Naive thymus-derived CD8-positive, alpha-beta T cell (primary cell): ENCODE measurements around the gene ZMIZ1. TPM values are rescaled to one million over a fixed set of nuclear protein-coding genes. Genes with fewer than 3 reads are reported as not detected.
"Not testable (repeated sequence)": the region's sequence is repeated elsewhere in the genome, so short reads cannot be mapped to it uniquely, and the experiment has no call there.

Experiments
- ATAC-seq, 2 donors: fragments of 150-1000 bp; cut with Tn5 transposase in 1 of 2; sonication (Bioruptor Pico), chemical (Tn5 transposase) in 1 of 2; 1 replicate in 1 of 2; 2 replicates in 1 of 2; pipeline ENCODE4 v1.10.0; 2021; ENCODE audit warnings: mild to moderate bottlenecking in 2 of 2, moderate library complexity in 2 of 2
- POLR2A ChIA-PET: fragments of 350-600 bp; sonication (Branson Sonifier 250); formaldehyde crosslinking; loops from one replicate; lab custom pipeline; 2021; ENCODE audit warnings: antibody characterized with exemption; lab: Charles Lee
- DNase-seq, 10 donors: peaks; one replicate each; pipeline versions ENCODE4 v3.0.0 to v3.0.0-alpha.2; 2020 to 2022
- H3K27ac Mint-ChIP-seq, 10 donors: one replicate each; pipeline ENCODE4 v1.8.0; 2020 to 2022; ENCODE audit warnings: mild to moderate bottlenecking in 10 of 10, mixed read lengths in 10 of 10, moderate library complexity in 4 of 10, inconsistent platforms in 1 of 10
- H3K27me3 Mint-ChIP-seq, 5 donors: one replicate each; pipeline ENCODE4 v1.8.0; 2021 to 2022; ENCODE audit warnings: mixed read lengths in 5 of 5
- H3K36me3 Mint-ChIP-seq, 3 donors: one replicate each; pipeline ENCODE4 v1.8.0; 2020 to 2022; ENCODE audit warnings: mixed read lengths in 3 of 3, mild to moderate bottlenecking in 2 of 3, inconsistent platforms in 1 of 3
- H3K4me1 Mint-ChIP-seq, 4 donors: one replicate each; pipeline ENCODE4 v1.8.0; 2021 to 2022; ENCODE audit warnings: mixed read lengths in 4 of 4
- H3K4me3 Mint-ChIP-seq, 10 donors: one replicate each; pipeline ENCODE4 v1.8.0; 2020 to 2022; ENCODE audit warnings: mild to moderate bottlenecking in 10 of 10, mixed read lengths in 10 of 10, moderate library complexity in 6 of 10, inconsistent platforms in 1 of 10
- H3K9me3 Mint-ChIP-seq, 9 donors: one replicate each; pipeline ENCODE4 v1.8.0; 2020 to 2022; ENCODE audit warnings: mixed read lengths in 9 of 9, mild to moderate bottlenecking in 3 of 9, inconsistent platforms in 1 of 9, moderate library complexity in 1 of 9
- polyA plus RNA-seq, 3 donors: library from polyadenylated mRNA; unstranded; fragments of 300-500 nt; fragmentation: Illumina TruSeq; gene quantifications; one replicate each; pipeline ENCODE4 v1.2.3, GENCODE V29; 2021
- total RNA-seq, 8 experiments: library from RNA in 2 of 8; stranded (reverse) in 2 of 8; gene quantifications; one replicate each; pipeline ENCODE4 v1.2.3 and lab custom pipeline; 2021 to 2026

The ZMIZ1 gene
- total and polyA plus RNA-seq, 5 experiments from 2014 or later: 1.4 to 11.6 (median 2.7) TPM

- DNase-seq, H3K36me3 Mint-ChIP-seq, H3K4me3 Mint-ChIP-seq, H3K9me3 Mint-ChIP-seq, H3K27ac Mint-ChIP-seq, ATAC-seq: not testable (repeated sequence)
- POLR2A ChIA-PET: interaction anchor here (1.1 kb wide), 1 partner anchor 9 kb away, joined by 3 read pairs; no protein-coding TSS in a partner anchor
- Mint-ChIP-seq H3K27me3 (peaks cover 0 to 13% (median 0%) of the 10 kb centered on the region in 5 donors), H3K4me1 (peaks cover 0 to 26% (median 6%) of the 10 kb centered on the region in 4 donors)
Observed at GRCh38 chr10:79036416-79036815, 32.4 kb upstream of the ZMIZ1 start.

- Mint-ChIP-seq H3K27me3 (peaks cover 0 to 11% (median 0%) of the 10 kb centered on the region in 5 donors), H3K4me1 (peaks cover 12 to 35% (median 15%) of the 10 kb centered on the region in 4 donors), H3K27ac (no peak overlapping the region), H3K4me3 (no peak overlapping the region), H3K9me3 (peaks cover 0 to 8% (median 0%) of the 10 kb centered on the region in 9 donors), H3K36me3 (no peaks in the 10 kb centered on the region)
- POLR2A ChIA-PET: interaction anchor here (0.7 kb wide), 1 partner anchor 9 kb away, joined by 3 read pairs; no protein-coding TSS in a partner anchor
- ATAC-seq: no peak
- DNase-seq: no peak
Observed at GRCh38 chr10:79038104-79038840, 30.5 kb upstream of the ZMIZ1 start.

DNA sequence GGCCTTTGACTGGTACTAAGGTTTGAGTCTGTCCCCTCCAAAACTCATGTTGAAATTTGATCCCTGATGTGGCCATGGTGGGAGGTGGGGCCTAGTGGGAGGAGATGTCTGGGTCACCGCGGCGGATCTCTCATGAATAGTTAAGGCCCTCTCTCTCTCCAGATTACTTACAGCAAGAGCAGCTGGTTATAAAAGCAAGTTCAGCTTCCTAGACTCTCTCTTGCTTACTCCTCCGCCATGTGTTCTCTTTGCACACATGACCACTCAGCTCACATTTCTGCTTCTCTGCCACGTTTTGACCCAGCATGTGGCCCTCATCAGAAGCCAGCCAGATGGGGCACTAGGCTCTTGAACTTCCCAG, 29.9 kb upstream of the ZMIZ1 start:
- H3K27ac Mint-ChIP-seq: no peak overlapping the region
- DNase-seq: no peak
- H3K27me3 Mint-ChIP-seq: peaks cover 0 to 11% (median 0%) of the 10 kb centered on the region in 5 donors
- POLR2A ChIA-PET: no interaction called here
- no peak for ATAC-seq
- no peak overlapping the region for H3K4me3 Mint-ChIP-seq
- H3K9me3 Mint-ChIP-seq: peaks cover 0 to 8% (median 0%) of the 10 kb centered on the region in 9 donors
- H3K4me1 Mint-ChIP-seq: peaks cover 14 to 41% (median 19%) of the 10 kb centered on the region in 4 donors
- H3K36me3 Mint-ChIP-seq: no peaks in the 10 kb centered on the region

DNA sequence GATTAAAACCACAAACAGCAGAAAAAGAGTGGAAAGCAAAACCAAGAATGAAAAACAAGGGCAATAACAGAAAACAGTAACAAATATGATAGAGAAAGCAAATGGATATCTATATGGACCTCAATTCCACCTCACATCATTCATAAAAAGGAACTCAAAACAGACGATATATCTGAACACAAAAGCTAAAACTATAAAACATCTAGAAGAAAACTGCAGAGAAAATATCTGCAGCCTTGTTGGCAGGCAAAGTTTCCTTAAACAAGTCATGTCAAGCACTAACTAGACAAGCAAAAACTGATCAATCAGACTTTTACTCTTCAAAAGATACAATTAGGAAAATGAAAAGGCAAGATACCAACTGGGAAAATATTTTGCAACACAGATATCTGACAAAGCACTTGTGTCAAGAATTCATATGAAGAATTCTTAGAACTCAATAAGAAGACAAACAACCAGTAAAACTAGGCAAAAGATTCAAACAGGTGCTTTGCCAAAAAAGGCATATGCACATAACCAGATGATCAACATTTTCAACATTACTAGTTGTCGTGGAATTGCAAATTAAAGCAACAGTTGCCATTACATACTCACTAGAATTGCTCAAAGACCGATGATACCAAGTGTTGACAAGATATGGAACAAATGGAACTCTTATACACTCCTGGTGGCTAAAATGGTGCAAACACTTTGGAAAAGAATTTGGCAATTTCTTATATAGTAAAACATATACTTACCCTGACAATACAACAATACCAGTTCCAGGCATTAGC, 25.9 kb upstream of the ZMIZ1 start:
- H3K4me1 Mint-ChIP-seq: peaks cover 14 to 49% (median 42%) of the 10 kb centered on the region in 4 donors
- ATAC-seq (no peak), DNase-seq (no peak)
- H3K9me3 Mint-ChIP-seq: peaks cover 0 to 8% (median 0%) of the 10 kb centered on the region in 9 donors
- H3K36me3 Mint-ChIP-seq: no peaks in the 10 kb centered on the region
- peak overlapping the region in 5 of 10 donors; percentile 3 to 98 (median 21) for H3K27ac Mint-ChIP-seq
- POLR2A ChIA-PET: interaction anchor here (0.8 kb wide), 1 partner anchor 15 kb away, joined by 3 read pairs; no protein-coding TSS in a partner anchor
- peaks cover 0 to 4% (median 0%) of the 10 kb centered on the region in 5 donors for H3K27me3 Mint-ChIP-seq
- H3K4me3 Mint-ChIP-seq: no peak overlapping the region

- ATAC-seq (no peak), DNase-seq (no peak)
- peaks cover 0 to 4% (median 0%) of the 10 kb centered on the region in 5 donors for H3K27me3 Mint-ChIP-seq
- H3K4me3 Mint-ChIP-seq: no peak overlapping the region
- peaks cover 20 to 61% (median 54%) of the 10 kb centered on the region in 4 donors for H3K4me1 Mint-ChIP-seq
- H3K36me3 Mint-ChIP-seq: no peaks in the 10 kb centered on the region
- POLR2A ChIA-PET: no interaction called here
- H3K27ac Mint-ChIP-seq: peak overlapping the region in 8 of 10 donors; percentile 54 to 98 (median 69)
- peaks cover 0 to 8% (median 0%) of the 10 kb centered on the region in 9 donors for H3K9me3 Mint-ChIP-seq
Observed at GRCh38 chr10:79044036-79044632, 24.6 kb upstream of the ZMIZ1 start.

DNA sequence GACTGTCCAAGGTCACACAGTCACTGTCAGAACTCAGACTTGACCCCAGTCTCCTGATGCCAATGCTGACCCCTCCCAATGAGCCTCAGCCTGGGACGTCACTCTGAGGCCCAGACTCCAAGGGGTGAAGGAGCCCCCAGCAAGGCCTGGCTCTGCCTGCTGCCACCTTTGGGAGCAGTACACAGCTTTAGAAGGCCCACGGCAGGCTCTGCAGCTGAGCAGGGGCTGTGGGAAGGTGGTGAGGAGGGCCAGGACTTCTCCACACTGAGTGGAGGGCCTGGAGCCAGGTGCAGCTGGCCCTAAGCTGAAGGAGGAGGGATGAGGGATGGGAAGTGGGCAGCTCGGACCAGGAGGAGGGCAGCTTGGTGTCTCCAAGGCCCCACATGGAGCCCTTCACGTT, 23.9 kb upstream of the ZMIZ1 start:
- peak overlapping the region in 5 of 10 donors; percentile 22 to 98 (median 75) for H3K27ac Mint-ChIP-seq
- no peaks in the 10 kb centered on the region for H3K36me3 Mint-ChIP-seq
- POLR2A ChIA-PET: no interaction called here
- no peaks in the 10 kb centered on the region for H3K27me3 Mint-ChIP-seq
- no peak overlapping the region for H3K4me3 Mint-ChIP-seq
- ATAC-seq (no peak), DNase-seq (no peak)
- peaks cover 0 to 8% (median 0%) of the 10 kb centered on the region in 9 donors for H3K9me3 Mint-ChIP-seq
- peaks cover 21 to 68% (median 58%) of the 10 kb centered on the region in 4 donors for H3K4me1 Mint-ChIP-seq

GRCh38 chr10:79045566-79046175, 23.1 kb upstream of the ZMIZ1 start:
- no peak for DNase-seq
- peak overlapping the region; percentile 44 to 98 (median 83) for H3K27ac Mint-ChIP-seq
- peak overlapping the region in 2 of 10 donors; percentile 5 to 57 for H3K4me3 Mint-ChIP-seq
- H3K4me1 Mint-ChIP-seq: peaks cover 24 to 74% (median 65%) of the 10 kb centered on the region in 4 donors
- no peaks in the 10 kb centered on the region for H3K27me3 Mint-ChIP-seq
- H3K9me3 Mint-ChIP-seq: peaks cover 0 to 8% (median 0%) of the 10 kb centered on the region in 9 donors
- POLR2A ChIA-PET: interaction anchor here (0.6 to 1.3 kb wide), 3 partner anchors 17 to 220 kb away, joined by 3 to 4 read pairs (median 4); no protein-coding TSS in a partner anchor
- H3K36me3 Mint-ChIP-seq: no peaks in the 10 kb centered on the region
- no peak for ATAC-seq

- no peak for ATAC-seq
- DNase-seq: no peak
- POLR2A ChIA-PET: interaction anchor here (0.5 to 1.3 kb wide), 3 partner anchors 18 to 183 kb away, joined by 3 to 4 read pairs (median 3); no protein-coding TSS in a partner anchor
- Mint-ChIP-seq H3K9me3 (peaks cover 0 to 8% (median 0%) of the 10 kb centered on the region in 9 donors), H3K4me3 (no peak overlapping the region), H3K36me3 (no peaks in the 10 kb centered on the region), H3K27ac (peak overlapping the region; percentile 36 to 98 (median 76)), H3K4me1 (peaks cover 24 to 80% (median 69%) of the 10 kb centered on the region in 4 donors), H3K27me3 (no peaks in the 10 kb centered on the region)
Observed at GRCh38 chr10:79046326-79046725, 22.4 kb upstream of the ZMIZ1 start.

DNA sequence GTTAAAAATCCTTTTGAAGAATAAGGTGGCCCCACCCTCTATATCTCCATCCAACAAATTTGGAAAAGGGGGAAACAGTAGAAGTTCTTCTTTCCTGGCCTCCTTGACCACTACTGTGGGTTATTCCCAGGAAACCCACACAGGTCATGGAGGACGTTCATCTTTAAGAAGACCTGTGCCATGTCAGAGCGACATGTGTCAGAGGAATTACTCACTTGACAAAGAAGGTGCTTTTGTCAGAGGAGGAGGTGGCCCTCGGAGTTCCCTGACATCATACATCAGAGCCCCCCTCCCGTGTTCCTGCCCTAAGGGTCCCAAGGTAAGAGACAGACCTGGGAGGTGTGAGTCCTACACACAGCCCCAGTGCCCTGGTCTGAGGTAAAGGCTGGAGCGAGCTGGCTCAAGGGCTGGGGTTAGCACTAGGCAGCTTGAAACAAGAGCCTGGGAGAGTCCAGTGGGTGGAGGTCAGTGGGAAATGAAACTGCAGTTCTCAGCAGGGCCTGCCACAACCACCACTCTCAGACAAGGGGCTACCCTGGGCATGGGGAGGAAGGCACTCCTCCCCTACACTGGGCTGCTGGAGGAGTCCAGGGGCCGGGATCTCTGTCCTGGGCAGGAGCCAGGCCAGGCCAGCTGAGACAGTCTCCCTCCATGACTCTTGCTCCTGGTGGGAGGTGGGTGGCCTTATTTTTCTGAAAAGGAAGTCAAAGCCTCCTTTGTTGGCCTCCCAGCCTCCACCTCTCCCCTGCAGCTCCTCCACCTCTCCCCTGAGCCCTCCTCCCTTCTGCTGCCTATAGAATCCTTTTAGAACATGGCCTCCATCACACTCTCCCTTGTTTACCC, 21.8 kb upstream of the ZMIZ1 start:
- H3K4me1 Mint-ChIP-seq: peaks cover 26 to 80% (median 70%) of the 10 kb centered on the region in 4 donors
- peaks cover 0 to 8% (median 0%) of the 10 kb centered on the region in 9 donors for H3K9me3 Mint-ChIP-seq
- DNase-seq: no peak
- no peak for ATAC-seq
- peak overlapping the region in 6 of 10 donors; percentile 2 to 92 (median 58) for H3K4me3 Mint-ChIP-seq
- no peaks in the 10 kb centered on the region for H3K36me3 Mint-ChIP-seq
- H3K27me3 Mint-ChIP-seq: no peaks in the 10 kb centered on the region
- POLR2A ChIA-PET: interaction anchor here (0.5 to 3.4 kb wide), 5 partner anchors 9 to 150 kb away, joined by 3 to 17 read pairs (median 3); no protein-coding TSS in a partner anchor
- peak overlapping the region; percentile 75 to 98 (median 94) for H3K27ac Mint-ChIP-seq

DNA sequence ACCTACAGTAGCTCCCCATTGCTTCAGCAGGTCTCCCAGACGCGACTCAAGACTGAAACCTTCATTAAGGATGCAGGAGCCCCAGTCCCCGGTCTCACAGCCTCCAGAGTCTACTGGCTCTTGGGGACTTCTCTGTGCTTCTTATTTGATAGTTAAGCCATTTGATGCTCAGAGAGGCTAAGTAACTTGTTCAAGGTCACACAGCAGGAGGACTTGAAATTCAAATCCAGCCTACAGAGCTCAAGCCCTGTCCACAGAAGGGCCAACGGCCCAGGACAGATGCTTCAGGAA, 21.2 kb upstream of the ZMIZ1 start:
- no peaks in the 10 kb centered on the region for H3K36me3 Mint-ChIP-seq
- H3K27me3 Mint-ChIP-seq: no peaks in the 10 kb centered on the region
- DNase-seq (no peak), ATAC-seq (no peak)
- H3K27ac Mint-ChIP-seq: peak overlapping the region; percentile 75 to 98 (median 94)
- H3K4me3 Mint-ChIP-seq: peak overlapping the region in 7 of 10 donors; percentile 2 to 92 (median 83)
- peaks cover 24 to 79% (median 70%) of the 10 kb centered on the region in 4 donors for H3K4me1 Mint-ChIP-seq
- H3K9me3 Mint-ChIP-seq: peaks cover 0 to 4% (median 0%) of the 10 kb centered on the region in 9 donors
- POLR2A ChIA-PET: interaction anchor here (0.9 to 3.4 kb wide), 5 partner anchors 10 to 102 kb away, joined by 3 to 17 read pairs (median 3); no protein-coding TSS in a partner anchor
